CD4-positive, alpha-beta T cell treated with Interleukin-21 for 1 hour (primary cell): ENCODE data around the gene ACER3.
"Not testable (repeated sequence)": the region's sequence is repeated elsewhere in the genome, so short reads cannot be mapped to it uniquely, and the experiment has no call there.

Experiments used
- DNase-seq: peaks from one replicate; pipeline ENCODE4 v3.0.0-alpha.2; 2020

ACER3 gene

GRCh38 chr11:76837696-76838677 is 22.7 kb upstream of the ACER3 start:
- no peak for DNase-seq

GRCh38 chr11:76838678-76839068 is 22.0 kb upstream of the ACER3 start:
- no peak for DNase-seq

- DNase-seq, result no peak
Measured at GRCh38 chr11:76839311-76839710, 21.4 kb upstream of the ACER3 start.

GRCh38 chr11:76841923-76842452 is 18.7 kb upstream of the ACER3 start:
- no peak for DNase-seq

GRCh38 chr11:76843907-76844306 is 16.8 kb upstream of the ACER3 start:
- DNase-seq, result no peak

GRCh38 chr11:76844511-76844910 is 16.2 kb upstream of the ACER3 start:
- DNase-seq, result no peak

GRCh38 chr11:76845069-76845468 is 15.6 kb upstream of the ACER3 start:
- DNase-seq, result no peak

- DNase-seq, result no peak
Measured at GRCh38 chr11:76846441-76846840, 14.3 kb upstream of the ACER3 start.

- DNase-seq, result no peak
Measured at GRCh38 chr11:76849376-76849775, 11.3 kb upstream of the ACER3 start.

- DNase-seq, result no peak
Measured at GRCh38 chr11:76850130-76850529, 10.6 kb upstream of the ACER3 start.

- DNase-seq, result no peak
Measured at GRCh38 chr11:76850815-76851214, 9.9 kb upstream of the ACER3 start.

- DNase-seq, result no peak
Measured at GRCh38 chr11:76854709-76855108, 6.0 kb upstream of the ACER3 start.

- not testable (repeated sequence) for DNase-seq
Measured at GRCh38 chr11:76855670-76856069, 5.0 kb upstream of the ACER3 start.

- DNase-seq, result no peak
Measured at GRCh38 chr11:76856106-76856505, 4.6 kb upstream of the ACER3 start.

- DNase-seq, result no peak
Measured at GRCh38 chr11:76856571-76856970, 4.1 kb upstream of the ACER3 start.

- DNase-seq, result no peak
Measured at GRCh38 chr11:76857781-76858410, 2.8 kb upstream of the ACER3 start.

GRCh38 chr11:76859708-76860227 is 950 bp upstream of the ACER3 start:
- no peak for DNase-seq

GRCh38 chr11:76861490-76861953 is 804 bp downstream of the ACER3 start:
- DNase-seq, result no peak

GRCh38 chr11:76862794-76863193 is 2.1 kb downstream of the ACER3 start:
- DNase-seq, result not testable (repeated sequence)

- DNase-seq, result peak; percentile 12
Measured at GRCh38 chr11:76863196-76863777, 2.6 kb downstream of the ACER3 start.

GRCh38 chr11:76872959-76873827 is 12.5 kb downstream of the ACER3 start:
- DNase-seq, result no peak

GRCh38 chr11:76878014-76878413 is 17.3 kb downstream of the ACER3 start:
- no peak for DNase-seq
